Esophagus muscularis mucosa (tissue), 3 donors: ENCODE results near the gene BRF1.

ENCODE experiments used
- CTCF ChIP-seq, 3 experiments: fragments of 200-600 bp in 2 of 3; fragments of 450-650 bp in 1 of 3; sonication (generic) in 2 of 3; IDR thresholded peaks; one replicate each; pipeline ENCODE4 v1.5.1; 2017 to 2019; ENCODE audit warnings: antibody characterized with exemption in 3 of 3, mild to moderate bottlenecking in 2 of 3, moderate library complexity in 1 of 3
- POLR2A ChIP-seq: fragments of 450-650 bp; IDR thresholded peaks from one replicate; pipeline ENCODE4 v1.6.1; 2017; ENCODE audit warnings: antibody characterized with exemption, moderate library complexity, mild to moderate bottlenecking, low read depth
- POLR2AphosphoS5 ChIP-seq, 2 donors: sonication (generic); formaldehyde crosslinking; IDR thresholded peaks; one replicate each; pipeline ENCODE4 v1.6.1; 2017; ENCODE audit warnings: antibody characterized with exemption in 2 of 2

GRCh38 chr14:105279642-105280361 is 21.0 kb downstream of the BRF1 start:
- no peak for TF ChIP-seq CTCF (IDR thresholded peaks at IDR 0.05)
- no peak for TF ChIP-seq POLR2A
- TF ChIP-seq POLR2AphosphoS5 (IDR thresholded peaks at IDR 0.05): no peak
